Keratinocyte (primary cell): Measurements from ENCODE around the gene MS4A18. TPM values are rescaled to one million over a fixed set of nuclear protein-coding genes. Genes with fewer than 3 reads are reported as not detected.

Source experiments
- DNase-seq: peaks from one replicate; pipeline ENCODE4 v3.0.0-alpha.2; 2011; ENCODE audit warnings: low read depth, missing footprints, low spot score
- FAIRE-seq: peaks from 2 replicates; lab custom pipeline; 2011; peaks lifted over from hg19 to GRCh38; lab: Jason Lieb, UNC
- H2AFZ ChIP-seq: 2 replicates; pipeline ENCODE4 v1.6.0; 2012; ENCODE audit warnings: low read length, control low read depth, inconsistent platforms; ENCODE audit not compliant: control insufficient read depth
- H3K27ac ChIP-seq: 2 replicates; pipeline ENCODE4 v1.5.1; 2011; ENCODE audit warnings: low read length; ENCODE audit not compliant: control insufficient read depth, insufficient read depth
- H3K27me3 ChIP-seq: 3 replicates; pipeline ENCODE4 v1.6.0; 2011; ENCODE audit warnings: low read length; ENCODE audit not compliant: control insufficient read depth, insufficient read depth; ENCODE audit errors: extremely low read depth
- H3K36me3 ChIP-seq, 2 experiments: 2 replicates in 1 of 2; 3 replicates in 1 of 2; pipeline ENCODE4 v1.5.1; 2011; ENCODE audit warnings: low read length in 2 of 2, mild to moderate bottlenecking in 1 of 2; ENCODE audit not compliant: control insufficient read depth in 2 of 2, insufficient read depth in 2 of 2; ENCODE audit errors: extremely low read depth in 1 of 2
- H3K4me1 ChIP-seq: 3 replicates; pipeline ENCODE4 v1.5.1; 2011; ENCODE audit warnings: low read length; ENCODE audit not compliant: control insufficient read depth, insufficient read depth; ENCODE audit errors: extremely low read depth
- H3K4me2 ChIP-seq: 3 replicates; pipeline ENCODE4 v1.6.0; 2011; ENCODE audit warnings: low read depth, low read length; ENCODE audit not compliant: control insufficient read depth, insufficient read depth; ENCODE audit errors: extremely low read depth
- H3K4me3 ChIP-seq, 3 experiments: fragments of 200-600 bp in 1 of 3; sonication (generic) in 1 of 3; 2 replicates in 2 of 3; 3 replicates in 1 of 3; pipeline ENCODE4 v1.5.1; 2011 to 2016; ENCODE audit warnings: low read length in 3 of 3, mild to moderate bottlenecking in 3 of 3, control low read depth in 2 of 3, inconsistent platforms in 1 of 3, low read depth in 1 of 3, mixed read lengths in 1 of 3, mixed run types in 1 of 3, moderate library complexity in 1 of 3; ENCODE audit not compliant: control insufficient read depth in 2 of 3, insufficient read depth in 2 of 3; ENCODE audit errors: extremely low read depth in 1 of 3
- H3K79me2 ChIP-seq: 2 replicates; pipeline ENCODE4 v1.6.0; 2012; ENCODE audit warnings: low read length; ENCODE audit not compliant: control insufficient read depth, insufficient read depth
- H3K9ac ChIP-seq: 3 replicates; pipeline ENCODE4 v1.6.0; 2011; ENCODE audit warnings: low read length; ENCODE audit not compliant: control insufficient read depth, insufficient read depth; ENCODE audit errors: extremely low read depth
- H3K9me1 ChIP-seq: 3 replicates; pipeline ENCODE4 v1.6.0; 2011; ENCODE audit warnings: low read length; ENCODE audit not compliant: control insufficient read depth, insufficient read depth; ENCODE audit errors: extremely low read depth
- H3K9me3 ChIP-seq: 2 replicates; pipeline ENCODE4 v1.5.1; 2012; ENCODE audit warnings: low read depth, low read length; ENCODE audit not compliant: control insufficient read depth
- H4K20me1 ChIP-seq: 3 replicates; pipeline ENCODE4 v1.6.0; 2011; ENCODE audit warnings: low read length; ENCODE audit not compliant: control insufficient read depth, insufficient read depth; ENCODE audit errors: extremely low read depth
- EZH2 ChIP-seq: IDR thresholded peaks from one replicate; pipeline ENCODE4 v1.6.1; 2012; ENCODE audit warnings: inconsistent platforms, mild to moderate bottlenecking, low read length, moderate library complexity
- dilution Hi-C: fragments of 300-500 bp; cut with MboI; formaldehyde crosslinking; loops from one replicate; pipeline ENCODE4 v1.7.0; 2020; ENCODE audit warnings: low sequenced_read_pairs; ENCODE audit not compliant: extremely low pct_ligation_motif_present
- polyA plus RNA-seq, 5 experiments: library from polyadenylated mRNA; depleted of rRNA in 3 of 5; stranded (reverse) in 3 of 5; stranded (forward) in 1 of 5; unstranded in 1 of 5; fragments of >200 nt; gene quantifications; 1 replicate in 1 of 5; 2 replicates in 3 of 5; 3 replicates in 1 of 5; pipeline versions ENCODE4 v1.2.1 to v1.2.3, GENCODE V29; 2011 to 2012; ENCODE audit warnings: missing spikeins in 2 of 5, low read depth in 1 of 5, low replicate concordance in 1 of 5
- TF ChIP-seq, protein P1 (sequence below), 3 experiments: IDR thresholded peaks in 1 of 3; conservative IDR thresholded peaks in 1 of 3; optimal IDR thresholded peaks in 1 of 3; 2 replicates in 2 of 3; 3 replicates in 1 of 3; pipeline versions ENCODE3 to v1.5.1; 2011; ENCODE audit warnings: low read length in 3 of 3, mild to moderate bottlenecking in 3 of 3, moderate library complexity in 2 of 3, control low read depth in 1 of 3, inconsistent platforms in 1 of 3; ENCODE audit not compliant: insufficient read depth in 2 of 3; ENCODE audit errors: extremely low read depth in 1 of 3

MS4A18 gene
- polyA plus RNA-seq, 1 donor (not counting 4 experiments of a cell fraction or from before 2014, with no cell fraction given), result not detected

- no peak for FAIRE-seq
- TF ChIP-seq, protein P1, sequence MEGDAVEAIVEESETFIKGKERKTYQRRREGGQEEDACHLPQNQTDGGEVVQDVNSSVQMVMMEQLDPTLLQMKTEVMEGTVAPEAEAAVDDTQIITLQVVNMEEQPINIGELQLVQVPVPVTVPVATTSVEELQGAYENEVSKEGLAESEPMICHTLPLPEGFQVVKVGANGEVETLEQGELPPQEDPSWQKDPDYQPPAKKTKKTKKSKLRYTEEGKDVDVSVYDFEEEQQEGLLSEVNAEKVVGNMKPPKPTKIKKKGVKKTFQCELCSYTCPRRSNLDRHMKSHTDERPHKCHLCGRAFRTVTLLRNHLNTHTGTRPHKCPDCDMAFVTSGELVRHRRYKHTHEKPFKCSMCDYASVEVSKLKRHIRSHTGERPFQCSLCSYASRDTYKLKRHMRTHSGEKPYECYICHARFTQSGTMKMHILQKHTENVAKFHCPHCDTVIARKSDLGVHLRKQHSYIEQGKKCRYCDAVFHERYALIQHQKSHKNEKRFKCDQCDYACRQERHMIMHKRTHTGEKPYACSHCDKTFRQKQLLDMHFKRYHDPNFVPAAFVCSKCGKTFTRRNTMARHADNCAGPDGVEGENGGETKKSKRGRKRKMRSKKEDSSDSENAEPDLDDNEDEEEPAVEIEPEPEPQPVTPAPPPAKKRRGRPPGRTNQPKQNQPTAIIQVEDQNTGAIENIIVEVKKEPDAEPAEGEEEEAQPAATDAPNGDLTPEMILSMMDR (optimal IDR thresholded peaks at IDR 0.05 in 1 of 3, IDR thresholded peaks at IDR 0.05 in 1 of 3, conservative IDR thresholded peaks at IDR 0.05 in 1 of 3; ENCODE audit: extremely low read depth in 1 of 3, insufficient read depth in 2 of 3, low read length in 3 of 3), result no peak
- TF ChIP-seq EZH2, result no peak
- dilution Hi-C loops, result no loop called here
Measured at GRCh38 chr11:60777106-60777505, 52.6 kb downstream of the MS4A18 start.

GRCh38 chr11:60777572-60777971, 53.1 kb downstream of the MS4A18 start:
- H3K4me1 ChIP-seq, result peaks cover 2% of the 10 kb centered on the region
- no peaks in the 10 kb centered on the region for H3K9me1 ChIP-seq
- peaks cover 4% of the 10 kb centered on the region for H3K27me3 ChIP-seq
- no peaks in the 10 kb centered on the region for H3K79me2 ChIP-seq
- no peak overlapping the region for H2AFZ ChIP-seq
- dilution Hi-C loops, result no loop called here
- no peaks in the 10 kb centered on the region for H3K36me3 ChIP-seq
- no peak overlapping the region for H3K27ac ChIP-seq
- DNase-seq (no peak), FAIRE-seq (no peak)
- no peaks in the 10 kb centered on the region for H4K20me1 ChIP-seq
- H3K9ac ChIP-seq, result no peak overlapping the region
- H3K4me2 ChIP-seq, result no peak overlapping the region
- TF ChIP-seq, protein P1 (optimal IDR thresholded peaks at IDR 0.05 in 1 of 3, IDR thresholded peaks at IDR 0.05 in 1 of 3, conservative IDR thresholded peaks at IDR 0.05 in 1 of 3; ENCODE audit: extremely low read depth in 1 of 3, insufficient read depth in 2 of 3, low read length in 3 of 3), result no peak
- no peak for TF ChIP-seq EZH2
- H3K9me3 ChIP-seq, result no peaks in the 10 kb centered on the region
- H3K4me3 ChIP-seq, result no peak overlapping the region

More at GRCh38 chr11:60777106-60777505, 52.6 kb downstream of the MS4A18 start:
- no peak overlapping the region for H3K4me2 ChIP-seq
- no peak overlapping the region for H3K4me3 ChIP-seq
- no peak overlapping the region for H2AFZ ChIP-seq
- no peak overlapping the region for H3K27ac ChIP-seq
- peaks cover 4% of the 10 kb centered on the region for H3K27me3 ChIP-seq
- no peaks in the 10 kb centered on the region for H3K9me1 ChIP-seq
- H3K9ac ChIP-seq, result no peak overlapping the region
- H3K79me2 ChIP-seq, result no peaks in the 10 kb centered on the region
- peaks cover 2% of the 10 kb centered on the region for H3K4me1 ChIP-seq
- H3K36me3 ChIP-seq, result no peaks in the 10 kb centered on the region
- no peaks in the 10 kb centered on the region for H3K9me3 ChIP-seq
- no peak for DNase-seq
- H4K20me1 ChIP-seq, result no peaks in the 10 kb centered on the region
